Ovary (tissue), 9 donors: ENCODE measurements around the gene MIOX. TPM values are rescaled to one million over a fixed set of nuclear protein-coding genes. Genes with fewer than 3 reads are reported as not detected.

Experiments used
- DNase-seq, 5 donors: peaks; one replicate each; pipeline ENCODE4 v3.0.0-alpha.2; 2019 to 2020
- H3K27ac ChIP-seq, 2 donors: fragments of 200-600 bp; one replicate each; pipeline versions ENCODE4 v1.5.1 to v1.8.0; 2019 to 2022
- H3K27me3 ChIP-seq: fragments of 200-600 bp; one replicate; pipeline ENCODE4 v1.8.0; 2022
- H3K36me3 ChIP-seq: fragments of 200-600 bp; sonication (generic); one replicate; pipeline ENCODE4 v1.5.1; 2019
- H3K4me1 ChIP-seq: one replicate; pipeline ENCODE4 v1.8.1; 2013; ENCODE audit warnings: mild to moderate bottlenecking, moderate library complexity; ENCODE audit not compliant: insufficient read depth
- H3K4me3 ChIP-seq: fragments of 200-600 bp; sonication (generic); one replicate; pipeline ENCODE4 v1.5.1; 2017
- H3K9me3 ChIP-seq, 2 donors: fragments of 200-600 bp in 1 of 2; sonication (generic) in 1 of 2; one replicate each; pipeline versions ENCODE4 v1.5.1 to v1.8.1; 2013 to 2019; ENCODE audit warnings: mild to moderate bottlenecking in 1 of 2, moderate library complexity in 1 of 2
- EP300 ChIP-seq: sonication (generic); formaldehyde crosslinking; IDR thresholded peaks from one replicate; pipeline ENCODE4 v1.6.1; 2017; ENCODE audit warnings: antibody characterized with exemption
- POLR2A ChIP-seq: fragments of 450-650 bp; IDR thresholded peaks from one replicate; pipeline ENCODE4 v1.6.1; 2017; ENCODE audit warnings: antibody characterized with exemption, mild to moderate bottlenecking, moderate library complexity
- WGBS, 3 donors: extraction: QIAGEN DNeasy Blood & Tissue Kit in 1 of 3; methylation state at CpG; one replicate each; pipeline versions ENCODE4 v1.1.5 to v1.1.7; 2013 to 2017; 5-methylcytosine and 5-hydroxymethylcytosine counted together
- intact Hi-C, 4 donors: fragments of 100-400 bp; cut with DNase I; formaldehyde crosslinking; loops; one replicate each; pipeline versions ENCODE4 v1.11.0 to v1.15.1; 2022 to 2023
- polyA plus RNA-seq, 2 donors: library from polyadenylated mRNA; stranded (reverse); fragments of 200-250 nt in 1 of 2; fragments of 350-450 nt in 1 of 2; fragmentation: Illumina TruSeq in 1 of 2; extraction: RNeasy Lipid Tissue Mini Kit (QIAGEN cat#74804) in 1 of 2; gene quantifications; one replicate each; pipeline ENCODE4 v1.2.3, GENCODE V29; 2013 to 2014
- total RNA-seq, 7 donors: library from RNA; depleted of rRNA in 2 of 7; stranded (reverse); fragments of >200 nt in 2 of 7; fragmentation: NEBNext Ultra II Directional in 3 of 7; extraction: Animal tissue kit (Norgen Biotek cat#: 25700) in 3 of 7; gene quantifications; one replicate each; pipeline versions ENCODE4 v1.1.0 to v1.2.4, GENCODE V29; 2016 to 2023
- TF ChIP-seq, protein P1 (sequence below), 3 donors: fragments of 450-650 bp in 2 of 3; fragments of 200-600 bp in 1 of 3; IDR thresholded peaks; one replicate each; pipeline versions ENCODE4 v1.5.1 to v1.8.0; 2016 to 2022; ENCODE audit warnings: antibody characterized with exemption in 3 of 3, mild to moderate bottlenecking in 1 of 3
- donor health status: DM: no; HTN: no; CAD: no; lungs with moderate emphysema.
- donor health status: DM: no; HTN: no; CAD: no.
- donor health status: Bipolar disorder and iron deficiency.
- donor health status: DM: yes; HTN: yes; CAD: no.
- donor health status: DM: no; HTN: no; CAD: no.
- donor health status: DM: yes; HTN: yes; CAD: no.

Gene MIOX
- total and polyA plus RNA-seq, 9 donors, result 0.20 TPM; not detected in 8

DNA sequence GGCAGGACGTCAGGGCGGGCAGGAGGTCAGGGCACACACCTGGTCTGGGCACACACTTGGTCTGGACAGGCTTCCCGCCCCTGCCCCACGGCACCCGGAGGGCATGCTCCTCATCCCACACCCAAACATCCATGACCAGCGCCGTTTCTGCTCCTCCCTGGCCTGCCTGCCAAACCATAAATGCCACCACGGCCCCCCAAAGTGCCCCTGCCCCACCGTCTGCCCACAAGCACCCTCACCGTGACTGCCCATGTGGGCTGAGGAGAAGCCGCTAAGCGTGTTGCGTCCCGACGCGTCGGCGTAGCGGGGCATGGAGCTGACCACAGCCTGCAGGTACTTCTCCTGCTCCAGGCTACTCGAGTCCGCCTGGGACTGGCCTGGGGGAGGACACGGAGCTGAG lies 27.6 kb upstream of the MIOX start:
- Histone ChIP-seq H3K4me1 (no peaks in the 10 kb centered on the region), H3K36me3 (no peaks in the 10 kb centered on the region), H3K27ac (no peak overlapping the region), H3K27me3 (no peaks in the 10 kb centered on the region), H3K9me3 (no peaks in the 10 kb centered on the region), H3K4me3 (no peak overlapping the region)
- intact Hi-C loops, result no loop called here
- TF ChIP-seq EP300 (no peak), POLR2A (no peak)
- TF ChIP-seq, protein P1, sequence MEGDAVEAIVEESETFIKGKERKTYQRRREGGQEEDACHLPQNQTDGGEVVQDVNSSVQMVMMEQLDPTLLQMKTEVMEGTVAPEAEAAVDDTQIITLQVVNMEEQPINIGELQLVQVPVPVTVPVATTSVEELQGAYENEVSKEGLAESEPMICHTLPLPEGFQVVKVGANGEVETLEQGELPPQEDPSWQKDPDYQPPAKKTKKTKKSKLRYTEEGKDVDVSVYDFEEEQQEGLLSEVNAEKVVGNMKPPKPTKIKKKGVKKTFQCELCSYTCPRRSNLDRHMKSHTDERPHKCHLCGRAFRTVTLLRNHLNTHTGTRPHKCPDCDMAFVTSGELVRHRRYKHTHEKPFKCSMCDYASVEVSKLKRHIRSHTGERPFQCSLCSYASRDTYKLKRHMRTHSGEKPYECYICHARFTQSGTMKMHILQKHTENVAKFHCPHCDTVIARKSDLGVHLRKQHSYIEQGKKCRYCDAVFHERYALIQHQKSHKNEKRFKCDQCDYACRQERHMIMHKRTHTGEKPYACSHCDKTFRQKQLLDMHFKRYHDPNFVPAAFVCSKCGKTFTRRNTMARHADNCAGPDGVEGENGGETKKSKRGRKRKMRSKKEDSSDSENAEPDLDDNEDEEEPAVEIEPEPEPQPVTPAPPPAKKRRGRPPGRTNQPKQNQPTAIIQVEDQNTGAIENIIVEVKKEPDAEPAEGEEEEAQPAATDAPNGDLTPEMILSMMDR (IDR thresholded peaks at IDR 0.05), result no peak
- WGBS, 3 donors, result 78 to 86% (median 84%) methylated on average over 22 of the region's 22 CpGs
- no peak for DNase-seq

DNA sequence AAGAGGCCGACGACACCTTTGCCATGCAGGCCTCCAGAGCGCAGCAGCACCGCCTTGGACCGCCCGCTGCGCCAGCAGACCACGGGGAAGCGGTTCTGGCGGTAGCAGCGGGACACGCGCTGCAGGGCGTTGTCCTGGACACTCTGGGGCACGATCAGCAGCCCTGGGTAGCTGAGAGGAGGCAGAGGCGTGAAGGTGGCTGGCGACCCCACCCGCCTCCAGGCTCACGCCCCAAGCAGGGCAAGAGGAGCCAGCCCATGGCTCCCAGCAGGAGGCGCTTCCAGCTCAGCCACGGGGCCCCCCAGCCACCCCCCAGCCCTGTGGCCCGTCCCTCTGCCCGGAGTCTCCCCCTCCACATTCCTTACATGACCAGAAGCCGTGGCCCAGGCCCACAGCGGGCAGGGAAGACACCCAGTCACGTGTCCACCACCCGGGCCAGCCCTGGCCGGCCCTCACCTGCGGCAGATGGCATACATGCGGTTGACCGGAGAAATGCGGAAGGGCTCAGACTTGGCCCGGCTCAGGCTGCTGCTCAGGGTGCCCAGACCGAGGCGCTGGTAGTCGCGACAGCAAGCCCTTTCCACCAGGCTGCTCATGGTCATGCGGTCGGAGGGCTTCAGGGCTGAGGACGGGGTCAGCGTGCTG lies 27.0 kb upstream of the MIOX start:
- no peaks in the 10 kb centered on the region for H3K9me3 ChIP-seq
- H3K4me3 ChIP-seq, result no peak overlapping the region
- intact Hi-C loops, result no loop called here
- H3K4me1 ChIP-seq, result no peaks in the 10 kb centered on the region
- no peaks in the 10 kb centered on the region for H3K36me3 ChIP-seq
- no peaks in the 10 kb centered on the region for H3K27me3 ChIP-seq
- 89 to 94% (median 90%) methylated on average over 41 of the region's 41 CpGs for WGBS, 3 donors
- H3K27ac ChIP-seq, result no peak overlapping the region
- TF ChIP-seq EP300, result no peak
- TF ChIP-seq, protein P1 (IDR thresholded peaks at IDR 0.05), result no peak
- TF ChIP-seq POLR2A, result no peak
- DNase-seq, result no peak

DNA sequence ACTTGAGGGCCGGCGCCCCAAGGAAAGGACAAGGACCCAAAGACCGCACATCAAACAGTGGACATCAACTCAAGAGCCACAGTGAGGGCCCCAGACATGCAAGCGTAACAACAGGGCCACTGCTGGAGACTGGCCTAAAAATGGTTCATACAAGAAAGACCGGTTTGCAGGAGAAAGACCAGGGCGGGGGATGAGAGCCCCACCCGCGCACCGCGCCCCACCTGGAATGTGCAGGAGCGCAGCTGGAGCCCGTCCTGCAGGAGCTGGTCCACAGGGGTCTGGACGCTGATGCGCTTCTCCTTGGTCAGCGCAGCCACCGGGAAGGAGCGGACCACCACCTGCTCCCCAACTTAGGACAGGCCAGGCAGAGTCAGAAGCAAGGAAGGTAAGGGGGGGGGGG lies 25.7 kb upstream of the MIOX start:
- WGBS, 3 donors, result 94 to 95% (median 95%) methylated on average over 17 of the region's 17 CpGs
- intact Hi-C loops, result no loop called here
- Histone ChIP-seq H3K4me1 (no peaks in the 10 kb centered on the region), H3K4me3 (no peak overlapping the region), H3K27me3 (no peaks in the 10 kb centered on the region), H3K36me3 (no peaks in the 10 kb centered on the region), H3K27ac (no peak overlapping the region), H3K9me3 (no peaks in the 10 kb centered on the region)
- DNase-seq, result no peak
- TF ChIP-seq EP300 (no peak), POLR2A (no peak)
- TF ChIP-seq, protein P1 (IDR thresholded peaks at IDR 0.05), result no peak

DNA sequence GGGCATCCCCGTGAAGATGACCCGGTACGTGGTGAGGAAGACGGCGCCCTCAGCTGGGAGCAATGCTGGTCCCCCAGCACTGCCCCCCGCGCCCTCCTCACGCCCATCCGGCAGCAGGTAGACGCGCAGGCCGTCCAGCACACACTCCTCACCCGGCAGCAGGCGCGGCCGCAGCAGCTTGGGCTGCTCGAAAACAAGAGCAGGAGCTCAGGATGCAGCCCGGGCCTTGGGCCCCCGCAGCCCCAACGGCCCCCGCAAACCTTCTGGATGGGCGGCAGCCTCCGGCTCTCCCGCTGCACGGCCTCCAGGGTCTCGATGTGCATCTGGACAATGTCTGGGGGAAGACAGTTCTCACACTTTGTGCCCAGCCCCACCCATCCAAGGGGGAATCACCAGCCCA lies 25.1 kb upstream of the MIOX start:
- Histone ChIP-seq H3K36me3 (no peaks in the 10 kb centered on the region), H3K27me3 (no peaks in the 10 kb centered on the region), H3K27ac (no peak overlapping the region), H3K9me3 (no peaks in the 10 kb centered on the region), H3K4me3 (no peak overlapping the region), H3K4me1 (no peaks in the 10 kb centered on the region)
- no peak for DNase-seq
- intact Hi-C loops, result no loop called here
- 87 to 92% (median 88%) methylated on average over 22 to 26 of the region's 26 CpGs for WGBS, 3 donors
- TF ChIP-seq POLR2A, result no peak
- TF ChIP-seq, protein P1 (IDR thresholded peaks at IDR 0.05), result no peak
- TF ChIP-seq EP300, result no peak
